Left lung (tissue), 10 donors: ENCODE data around the gene SCLT1. TPM values are rescaled to one million over a fixed set of nuclear protein-coding genes. Genes with fewer than 3 reads are reported as not detected.

Experiments
- ATAC-seq: fragments of 200-7000 bp; cut with Tn5 transposase; one replicate; pipeline ENCODE4 v1.9.1; 2020; ENCODE audit warnings: moderate library complexity
- DNase-seq, 4 donors: peaks; one replicate each; pipeline ENCODE4 v3.0.0-alpha.2; 2013 to 2020
- H3K27ac ChIP-seq, 2 donors: fragments of 200-600 bp; sonication (generic) in 1 of 2; one replicate each; pipeline versions ENCODE4 v1.5.0 to v1.8.0; 2020 to 2021
- H3K27me3 ChIP-seq, 2 donors: fragments of 200-600 bp; sonication (generic) in 1 of 2; one replicate each; pipeline versions ENCODE4 v1.5.0 to v1.8.0; 2020 to 2021
- H3K36me3 ChIP-seq, 2 donors: fragments of 200-600 bp; sonication (generic) in 1 of 2; one replicate each; pipeline versions ENCODE4 v1.5.0 to v1.8.0; 2020 to 2021
- H3K4me1 ChIP-seq, 2 donors: fragments of 200-600 bp; one replicate each; pipeline ENCODE4 v1.8.0; 2021
- H3K4me3 ChIP-seq, 2 donors: fragments of 200-600 bp; sonication (generic) in 1 of 2; one replicate each; pipeline versions ENCODE4 v1.5.0 to v1.8.0; 2020 to 2021; ENCODE audit warnings: mild to moderate bottlenecking in 1 of 2
- H3K9me3 ChIP-seq, 2 donors: fragments of 200-600 bp; sonication (generic) in 1 of 2; one replicate each; pipeline versions ENCODE4 v1.5.0 to v1.8.0; 2020 to 2021
- intact Hi-C, 2 donors: fragments of 100-400 bp; cut with DNase I; formaldehyde crosslinking; loops; one replicate each; pipeline versions ENCODE4 v1.11.2 to v1.14.2; 2022
- polyA plus RNA-seq, 6 donors: library from polyadenylated mRNA; unstranded; fragments of 120-200 nt; gene quantifications; one replicate each; pipeline ENCODE4 v1.2.1, GENCODE V29; 2013; ENCODE audit not compliant: insufficient read length in 6 of 6
- total RNA-seq, 2 donors: library from RNA; stranded (reverse); fragmentation: NEBNext Ultra II Directional; extraction: Animal tissue kit (Norgen Biotek cat#: 25700); gene quantifications; one replicate each; pipeline ENCODE4 v1.2.1, GENCODE V29; 2021
- TF ChIP-seq, protein P1 (sequence below), 2 donors: fragments of 200-600 bp; sonication (generic) in 1 of 2; IDR thresholded peaks; one replicate each; pipeline versions ENCODE4 v1.5.0 to v1.8.0; 2021; ENCODE audit warnings: antibody characterized with exemption in 2 of 2
- donor health status: DM: no; HTN: yes; CAD: no.
- donor health status: DM: no; HTN: no; CAD: no.

Gene SCLT1
- total and polyA plus RNA-seq, 8 donors: 12.4 to 24.1 (median 17.6) TPM

DNA sequence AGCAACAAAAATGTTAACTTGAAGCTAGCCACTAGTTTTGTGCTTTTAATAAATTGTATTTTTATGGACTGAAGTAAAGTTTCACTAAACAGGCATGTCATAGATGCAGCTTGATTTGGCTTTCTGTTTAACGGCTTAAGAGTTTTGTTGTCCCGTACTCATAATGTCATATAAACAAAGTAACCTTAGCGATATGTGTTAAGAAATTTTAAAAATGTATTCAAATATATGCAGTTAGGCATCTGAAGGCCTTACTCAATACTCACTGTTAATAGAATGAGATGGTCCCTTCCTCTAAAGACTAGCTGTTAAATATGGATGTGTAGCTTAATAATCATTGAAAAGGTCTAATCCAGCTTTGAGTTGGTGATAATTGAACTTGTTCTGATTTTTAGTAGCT lies 1.0 kb upstream of the SCLT1 start:
- Histone ChIP-seq H3K27ac (peak overlapping the region in 1 of 2 donors; percentile 98), H3K9me3 (no peaks in the 10 kb centered on the region), H3K4me1 (peaks cover 7 to 63% of the 10 kb centered on the region in 2 donors), H3K4me3 (peak overlapping the region; percentile 63 to 65), H3K36me3 (no peaks in the 10 kb centered on the region), H3K27me3 (no peaks in the 10 kb centered on the region)
- intact Hi-C loops: no loop called here
- DNase-seq (no peak), ATAC-seq (no peak)
- TF ChIP-seq, protein P1, sequence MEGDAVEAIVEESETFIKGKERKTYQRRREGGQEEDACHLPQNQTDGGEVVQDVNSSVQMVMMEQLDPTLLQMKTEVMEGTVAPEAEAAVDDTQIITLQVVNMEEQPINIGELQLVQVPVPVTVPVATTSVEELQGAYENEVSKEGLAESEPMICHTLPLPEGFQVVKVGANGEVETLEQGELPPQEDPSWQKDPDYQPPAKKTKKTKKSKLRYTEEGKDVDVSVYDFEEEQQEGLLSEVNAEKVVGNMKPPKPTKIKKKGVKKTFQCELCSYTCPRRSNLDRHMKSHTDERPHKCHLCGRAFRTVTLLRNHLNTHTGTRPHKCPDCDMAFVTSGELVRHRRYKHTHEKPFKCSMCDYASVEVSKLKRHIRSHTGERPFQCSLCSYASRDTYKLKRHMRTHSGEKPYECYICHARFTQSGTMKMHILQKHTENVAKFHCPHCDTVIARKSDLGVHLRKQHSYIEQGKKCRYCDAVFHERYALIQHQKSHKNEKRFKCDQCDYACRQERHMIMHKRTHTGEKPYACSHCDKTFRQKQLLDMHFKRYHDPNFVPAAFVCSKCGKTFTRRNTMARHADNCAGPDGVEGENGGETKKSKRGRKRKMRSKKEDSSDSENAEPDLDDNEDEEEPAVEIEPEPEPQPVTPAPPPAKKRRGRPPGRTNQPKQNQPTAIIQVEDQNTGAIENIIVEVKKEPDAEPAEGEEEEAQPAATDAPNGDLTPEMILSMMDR (IDR thresholded peaks at IDR 0.05): no peak

DNA sequence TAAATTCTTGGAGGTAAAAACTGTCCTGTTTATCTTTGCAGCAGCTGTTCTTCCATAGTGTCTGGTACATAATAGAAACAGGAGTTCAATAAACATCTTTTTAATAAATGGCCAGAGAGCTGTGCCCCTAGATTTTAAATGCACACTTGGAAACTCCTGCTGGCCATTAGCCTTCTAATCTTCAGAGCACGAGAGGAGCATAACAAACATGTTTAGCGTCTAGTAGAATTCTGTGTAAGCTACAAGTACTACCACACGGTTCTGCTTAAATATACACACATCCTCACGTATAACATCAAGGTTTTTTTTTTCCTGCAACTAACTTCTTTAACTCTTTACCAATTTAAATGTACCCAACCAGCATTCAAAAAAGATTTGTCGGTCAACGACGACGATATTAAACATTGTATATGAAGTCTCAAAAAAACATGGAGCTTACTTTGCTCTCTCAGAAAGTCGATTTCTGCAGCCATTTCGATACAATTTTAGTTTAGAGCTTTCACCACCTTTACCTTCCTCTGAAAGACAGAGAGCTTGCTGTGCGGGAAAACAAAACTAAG lies 628 bp downstream of the SCLT1 start:
- H3K4me1 ChIP-seq: peaks cover 7 to 64% of the 10 kb centered on the region in 2 donors
- H3K27ac ChIP-seq: peak overlapping the region; percentile 95 to 98
- H3K4me3 ChIP-seq: peak overlapping the region; percentile 63 to 65
- no peaks in the 10 kb centered on the region for H3K9me3 ChIP-seq
- TF ChIP-seq, protein P1 (IDR thresholded peaks at IDR 0.05): no peak
- H3K27me3 ChIP-seq: no peaks in the 10 kb centered on the region
- peak; percentile 34 for ATAC-seq
- intact Hi-C loops: no loop called here
- peak in 1 of 4 donors; percentile 26 for DNase-seq
- H3K36me3 ChIP-seq: no peaks in the 10 kb centered on the region

DNA sequence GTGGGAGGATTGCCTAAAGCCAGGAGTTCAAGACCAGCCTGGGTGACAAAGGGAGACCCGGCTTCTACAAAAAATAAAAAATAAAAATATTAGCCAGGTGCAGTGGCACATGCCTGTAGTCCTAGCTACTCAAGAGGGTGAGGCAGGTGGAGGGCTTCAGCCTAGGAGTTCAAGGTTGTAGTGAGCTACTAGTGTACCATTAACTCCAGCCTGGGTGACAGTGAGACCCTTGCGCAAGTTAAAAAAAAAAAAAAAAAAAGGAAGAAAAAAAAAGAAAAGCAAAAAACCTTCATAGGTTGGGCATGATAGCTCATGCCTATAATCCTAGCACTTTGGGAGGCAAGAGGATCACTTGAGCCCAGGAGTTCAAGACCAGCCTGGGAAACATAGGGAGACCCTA lies 5.8 kb downstream of the SCLT1 start:
- TF ChIP-seq, protein P1 (IDR thresholded peaks at IDR 0.05): no peak
- ATAC-seq (no peak), DNase-seq (no peak)
- Histone ChIP-seq H3K4me1 (peaks cover 6 to 33% of the 10 kb centered on the region in 2 donors), H3K4me3 (no peak overlapping the region), H3K27ac (no peak overlapping the region), H3K36me3 (no peaks in the 10 kb centered on the region), H3K27me3 (no peaks in the 10 kb centered on the region), H3K9me3 (peaks cover 0 to 2% of the 10 kb centered on the region in 2 donors)
- intact Hi-C loops: no loop called here

DNA sequence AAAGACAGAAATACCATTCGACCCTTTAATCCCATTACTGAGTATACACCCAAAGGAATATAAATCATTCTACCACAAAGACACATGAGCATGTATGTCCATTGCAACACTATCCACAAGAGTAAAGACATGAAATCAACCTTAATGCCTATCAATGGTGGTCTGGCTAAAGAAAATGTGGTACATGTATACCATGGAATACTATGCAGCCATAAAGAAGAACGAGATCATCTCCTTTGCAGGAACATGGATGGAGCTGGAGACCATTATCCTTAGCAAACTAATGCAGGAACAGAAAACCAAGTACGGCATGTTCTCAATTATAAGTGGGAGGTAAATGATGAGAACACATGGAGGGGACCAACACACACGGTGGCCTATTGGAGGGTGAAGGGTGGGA lies 7.9 kb downstream of the SCLT1 start:
- H3K27me3 ChIP-seq: no peaks in the 10 kb centered on the region
- H3K27ac ChIP-seq: no peak overlapping the region
- no peak for ATAC-seq
- TF ChIP-seq, protein P1 (IDR thresholded peaks at IDR 0.05): no peak
- peaks cover 0 to 12% of the 10 kb centered on the region in 2 donors for H3K4me1 ChIP-seq
- peaks cover 0 to 8% of the 10 kb centered on the region in 2 donors for H3K9me3 ChIP-seq
- no peak for DNase-seq
- intact Hi-C loops: no loop called here
- H3K4me3 ChIP-seq: no peak overlapping the region
- peaks cover 0 to 13% of the 10 kb centered on the region in 2 donors for H3K36me3 ChIP-seq

DNA sequence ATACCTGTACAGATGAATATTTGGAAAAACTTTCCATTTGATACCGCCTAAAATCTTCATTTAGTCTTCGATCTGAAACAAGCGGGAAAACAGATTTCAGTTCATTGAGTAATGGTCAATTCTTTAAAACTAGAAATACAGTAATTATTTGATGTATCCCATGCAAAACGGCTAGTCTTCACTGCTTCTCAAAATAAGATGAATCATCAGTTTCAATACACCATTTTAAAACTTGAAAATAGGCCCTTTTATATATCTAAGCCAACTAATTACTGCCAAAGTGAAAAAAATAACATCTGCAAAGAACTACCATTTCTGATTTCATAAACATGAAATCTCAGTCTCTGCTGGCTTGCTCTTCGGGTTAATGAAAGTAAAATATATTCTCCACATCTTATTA lies 11.0 kb downstream of the SCLT1 start:
- ATAC-seq: no peak
- peaks cover 0 to 15% of the 10 kb centered on the region in 2 donors for H3K9me3 ChIP-seq
- H3K36me3 ChIP-seq: peaks cover 0 to 32% of the 10 kb centered on the region in 2 donors
- H3K4me3 ChIP-seq: no peak overlapping the region
- no peaks in the 10 kb centered on the region for H3K4me1 ChIP-seq
- DNase-seq: no peak
- H3K27ac ChIP-seq: no peak overlapping the region
- intact Hi-C loops: no loop called here
- H3K27me3 ChIP-seq: no peaks in the 10 kb centered on the region
- TF ChIP-seq, protein P1 (IDR thresholded peaks at IDR 0.05): no peak
